ENCODE measurements around the gene SRRM3. TPM values are rescaled to one million over a fixed set of nuclear protein-coding genes. Genes with fewer than 3 reads are reported as not detected.
A peak's percentile ranks its signal among the peaks of the same experiment; 100 is the strongest.
"Not testable (repeated sequence)": the region's sequence is repeated elsewhere in the genome, so short reads cannot be mapped to it uniquely, and the experiment has no call there.

Gene SRRM3
- polyA plus RNA-seq, 6 donors from 2014 or later: not detected

DNA sequence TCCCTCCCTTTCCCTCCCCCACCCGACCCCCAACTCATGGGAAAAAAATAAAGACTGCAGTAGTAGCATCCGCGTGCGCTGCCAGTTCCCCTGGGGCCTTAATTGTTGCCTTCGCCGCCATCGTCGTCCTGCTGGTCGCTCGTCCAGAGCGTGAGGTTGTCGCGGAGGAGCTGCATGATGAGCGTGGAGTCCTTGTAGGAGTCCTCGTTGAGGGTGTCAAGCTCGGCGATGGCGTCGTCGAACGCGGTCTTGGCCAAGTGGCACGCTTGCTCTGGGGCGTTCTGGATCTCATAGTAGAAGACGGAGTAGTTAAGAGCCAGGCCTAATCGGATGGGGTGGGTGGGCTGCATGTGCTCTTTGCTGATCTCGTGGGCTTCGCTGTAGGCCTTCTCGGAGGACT is 127.8 kb downstream of the SRRM3 start:
- Mint-ChIP-seq H3K4me3 (no peak overlapping the region), H3K9me3 (no peaks in the 10 kb centered on the region), H3K27ac (peak overlapping the region in 1 of 6 donors; percentile 74), H3K4me1 (peaks cover 40 to 56% (median 53%) of the 10 kb centered on the region in 3 donors), H3K27me3 (no peaks in the 10 kb centered on the region), H3K36me3 (peaks cover 16 to 24% of the 10 kb centered on the region in 2 donors)
- DNase-seq (no peak), ATAC-seq (ENCODE audit: low read depth in 2 of 2) (no peak)

- Mint-ChIP-seq H3K27ac (peak overlapping the region in 3 of 6 donors; percentile 7 to 40 (median 27)), H3K27me3 (no peaks in the 10 kb centered on the region), H3K4me1 (peaks cover 40 to 56% (median 55%) of the 10 kb centered on the region in 3 donors), H3K4me3 (no peak overlapping the region), H3K36me3 (peaks cover 16 to 24% of the 10 kb centered on the region in 2 donors), H3K9me3 (no peaks in the 10 kb centered on the region)
- DNase-seq (no peak), ATAC-seq (ENCODE audit: low read depth in 2 of 2) (no peak)
These were observed 128.6 kb downstream of the SRRM3 start for GRCh38 chr7:76330261-76330660.

DNA sequence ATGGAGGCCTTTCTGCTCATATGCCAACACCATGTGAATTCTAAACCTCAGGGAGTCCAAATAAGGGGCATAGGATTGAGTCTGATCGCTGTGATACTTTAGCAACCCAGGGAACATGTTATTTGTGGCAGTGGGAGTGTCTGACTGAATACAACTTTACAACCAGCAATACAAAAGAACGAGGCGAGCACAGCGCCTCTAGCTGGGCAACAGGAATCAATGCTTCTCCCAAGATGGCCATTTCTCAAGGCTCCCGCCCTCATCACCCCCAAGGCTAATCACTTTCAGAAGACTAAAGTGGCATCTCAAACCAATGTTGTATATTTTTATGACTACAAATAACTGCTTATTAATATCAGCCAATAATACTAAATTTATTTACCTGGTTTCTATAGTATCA is 129.0 kb downstream of the SRRM3 start:
- Mint-ChIP-seq H3K4me3 (no peak overlapping the region), H3K27me3 (no peaks in the 10 kb centered on the region), H3K27ac (no peak overlapping the region), H3K4me1 (peaks cover 40 to 56% (median 56%) of the 10 kb centered on the region in 3 donors), H3K36me3 (peaks cover 16 to 24% of the 10 kb centered on the region in 2 donors), H3K9me3 (no peaks in the 10 kb centered on the region)
- DNase-seq (no peak), ATAC-seq (ENCODE audit: low read depth in 2 of 2) (no peak)

DNA sequence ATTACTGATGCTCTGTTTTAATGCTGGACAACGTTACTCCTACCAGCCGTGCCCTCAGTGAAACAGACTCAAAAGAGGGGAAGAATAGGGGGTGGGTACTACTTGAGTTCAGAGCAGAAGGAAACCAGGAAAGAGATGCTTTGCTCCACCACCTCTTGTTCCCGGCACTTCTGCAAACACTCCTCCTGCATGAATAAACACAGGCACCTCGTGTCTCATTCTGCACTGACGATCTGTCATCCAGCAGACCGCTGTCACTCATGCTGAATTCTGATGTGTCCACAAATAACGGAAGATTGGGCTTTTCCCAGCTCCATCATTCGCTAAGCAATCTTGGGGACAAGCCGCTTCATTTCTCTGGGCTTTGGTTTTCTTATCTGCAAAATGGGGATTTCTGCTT is 130.4 kb downstream of the SRRM3 start:
- Mint-ChIP-seq H3K27ac (peak overlapping the region in 3 of 6 donors; percentile 45 to 74 (median 63)), H3K9me3 (no peaks in the 10 kb centered on the region), H3K4me1 (peaks cover 37 to 65% (median 50%) of the 10 kb centered on the region in 3 donors), H3K36me3 (peaks cover 10 to 18% of the 10 kb centered on the region in 2 donors), H3K27me3 (no peaks in the 10 kb centered on the region), H3K4me3 (peak overlapping the region in 1 of 8 donors; percentile 60)
- DNase-seq: no peak
- ATAC-seq (ENCODE audit: low read depth in 2 of 2): peak; percentile 14 to 35

- Mint-ChIP-seq H3K4me1 (peaks cover 39 to 66% (median 52%) of the 10 kb centered on the region in 3 donors), H3K27ac (peak overlapping the region in 1 of 6 donors; percentile 76), H3K27me3 (no peaks in the 10 kb centered on the region), H3K36me3 (peaks cover 10 to 15% of the 10 kb centered on the region in 2 donors), H3K9me3 (no peaks in the 10 kb centered on the region), H3K4me3 (no peak overlapping the region)
- DNase-seq (no peak), ATAC-seq (ENCODE audit: low read depth in 2 of 2) (no peak)
These were observed 131.9 kb downstream of the SRRM3 start for GRCh38 chr7:76333511-76334101.

GRCh38 chr7:76334320-76334967 is 132.7 kb downstream of the SRRM3 start:
- no peaks in the 10 kb centered on the region for H3K27me3 Mint-ChIP-seq
- H3K4me1 Mint-ChIP-seq: peaks cover 39 to 62% (median 52%) of the 10 kb centered on the region in 3 donors
- H3K9me3 Mint-ChIP-seq: no peaks in the 10 kb centered on the region
- DNase-seq (no peak), ATAC-seq (ENCODE audit: low read depth in 2 of 2) (no peak)
- peaks cover 6 to 8% of the 10 kb centered on the region in 2 donors for H3K36me3 Mint-ChIP-seq
- no peak overlapping the region for H3K4me3 Mint-ChIP-seq
- H3K27ac Mint-ChIP-seq: peak overlapping the region in 1 of 6 donors; percentile 47

GRCh38 chr7:76335417-76335816 is 133.7 kb downstream of the SRRM3 start:
- not testable (repeated sequence) for H3K27me3 Mint-ChIP-seq; H3K27ac Mint-ChIP-seq; ATAC-seq (ENCODE audit: low read depth in 2 of 2); H3K4me3 Mint-ChIP-seq; DNase-seq; H3K36me3 Mint-ChIP-seq; H3K9me3 Mint-ChIP-seq
- H3K4me1 Mint-ChIP-seq: peaks cover 33 to 58% (median 44%) of the 10 kb centered on the region in 3 donors

DNA sequence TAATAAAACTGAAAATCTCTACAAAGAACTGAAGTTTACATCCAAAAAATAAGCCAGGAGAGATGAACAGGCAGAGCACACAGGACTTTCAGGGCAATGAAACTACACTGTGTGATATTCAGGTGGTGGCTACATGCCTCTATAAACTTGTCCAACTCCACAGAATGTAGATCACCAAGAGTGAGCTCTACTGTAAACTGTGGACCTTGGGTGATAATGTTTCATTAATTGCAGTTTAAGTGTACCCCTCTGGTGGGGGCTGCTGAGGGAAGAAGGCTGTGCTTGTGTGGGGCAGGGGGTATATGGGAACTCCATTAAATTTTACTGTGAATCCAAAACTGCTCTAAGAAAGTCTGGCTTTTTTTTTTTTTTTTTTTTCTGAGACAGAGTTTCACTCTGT is 134.4 kb downstream of the SRRM3 start:
- H3K4me3 Mint-ChIP-seq: no peak overlapping the region
- no peaks in the 10 kb centered on the region for H3K36me3 Mint-ChIP-seq
- peak overlapping the region in 2 of 6 donors; percentile 4 to 11 for H3K27ac Mint-ChIP-seq
- DNase-seq: no peak
- H3K4me1 Mint-ChIP-seq: peaks cover 34 to 56% (median 47%) of the 10 kb centered on the region in 3 donors
- no peaks in the 10 kb centered on the region for H3K9me3 Mint-ChIP-seq
- H3K27me3 Mint-ChIP-seq: no peaks in the 10 kb centered on the region
- ATAC-seq (ENCODE audit: low read depth in 2 of 2): no peak

Other genes with a start within 250 kb of the SRRM3 start
- 10 to 100 TPM; 31.7 to 37.2 (median 35.2) TPM for gene TMEM120A, start 207.3 kb upstream of the SRRM3 start, polyA plus RNA-seq (ENCODE audit: low read depth in 6 of 6)
- 10 to 100 TPM; 61.3 to 89.8 (median 65.3) TPM for gene STYXL1, start 153.9 kb upstream of the SRRM3 start, polyA plus RNA-seq (ENCODE audit: low read depth in 6 of 6)
- gene MDH2, start 153.8 kb upstream of the SRRM3 start, polyA plus RNA-seq (ENCODE audit: low read depth in 6 of 6): 100 to 1,000 TPM; 128 to 211 (median 147) TPM
- 10 to 100 TPM; 24.3 to 55.2 (median 45.3) TPM for gene HSPB1, start 100.8 kb downstream of the SRRM3 start, polyA plus RNA-seq (ENCODE audit: low read depth in 6 of 6)
- 1 to 10 TPM in 5 of 6 donors, under 1 TPM in 1; 0.40 to 2.8 (median 2.2) TPM for gene YWHAG, start 157.1 kb downstream of the SRRM3 start, polyA plus RNA-seq (ENCODE audit: low read depth in 6 of 6)
- not detected for gene SSC4D, start 207.8 kb downstream of the SRRM3 start, polyA plus RNA-seq (ENCODE audit: low read depth in 6 of 6)
- 1 to 10 TPM in 5 of 6 donors, under 1 TPM in 1; 0.29 to 4.6 (median 4.0) TPM for gene ZP3, start 223.1 kb downstream of the SRRM3 start, polyA plus RNA-seq (ENCODE audit: low read depth in 6 of 6)

Data from naive B cell (primary cell).